ENCODE results near the gene ANK2.

ANK2 gene

GRCh38 chr4:113407409-113407808, 358.0 kb downstream of the ANK2 start:
- H3K27ac ChIP-seq = no peak overlapping the region
- H3K36me3 ChIP-seq = no peaks in the 10 kb centered on the region
- TF ChIP-seq CTCF (IDR thresholded peaks at IDR 0.05) = no peak
- no peak overlapping the region for H3K4me3 ChIP-seq (ENCODE audit: low read depth in 1 of 2, low read length in 1 of 2)
- no peaks in the 10 kb centered on the region for H3K9me3 ChIP-seq
- H3K4me1 ChIP-seq (ENCODE audit: control insufficient read depth in 1 of 2, insufficient read depth in 1 of 2, low read depth in 1 of 2, low read length in 1 of 2) = no peaks in the 10 kb centered on the region
- H3K27me3 ChIP-seq = no peaks in the 10 kb centered on the region

GRCh38 chr4:113409181-113409580, 359.7 kb downstream of the ANK2 start:
- Histone ChIP-seq H3K27me3 (no peaks in the 10 kb centered on the region), H3K4me3 (ENCODE audit: low read depth in 1 of 2, low read length in 1 of 2) (no peak overlapping the region), H3K36me3 (no peaks in the 10 kb centered on the region), H3K27ac (no peak overlapping the region), H3K9me3 (no peaks in the 10 kb centered on the region), H3K4me1 (ENCODE audit: control insufficient read depth in 1 of 2, insufficient read depth in 1 of 2, low read depth in 1 of 2, low read length in 1 of 2) (no peaks in the 10 kb centered on the region)
- no peak for TF ChIP-seq CTCF (IDR thresholded peaks at IDR 0.05)

- no peaks in the 10 kb centered on the region for H3K9me3 ChIP-seq
- H3K27me3 ChIP-seq = no peaks in the 10 kb centered on the region
- no peak overlapping the region for H3K4me3 ChIP-seq (ENCODE audit: low read depth in 1 of 2, low read length in 1 of 2)
- H3K27ac ChIP-seq = no peak overlapping the region
- H3K4me1 ChIP-seq (ENCODE audit: control insufficient read depth in 1 of 2, insufficient read depth in 1 of 2, low read depth in 1 of 2, low read length in 1 of 2) = no peaks in the 10 kb centered on the region
- no peaks in the 10 kb centered on the region for H3K36me3 ChIP-seq
- no peak for TF ChIP-seq CTCF (IDR thresholded peaks at IDR 0.05)
Observed at GRCh38 chr4:113410686-113411085, 361.2 kb downstream of the ANK2 start.

DNA sequence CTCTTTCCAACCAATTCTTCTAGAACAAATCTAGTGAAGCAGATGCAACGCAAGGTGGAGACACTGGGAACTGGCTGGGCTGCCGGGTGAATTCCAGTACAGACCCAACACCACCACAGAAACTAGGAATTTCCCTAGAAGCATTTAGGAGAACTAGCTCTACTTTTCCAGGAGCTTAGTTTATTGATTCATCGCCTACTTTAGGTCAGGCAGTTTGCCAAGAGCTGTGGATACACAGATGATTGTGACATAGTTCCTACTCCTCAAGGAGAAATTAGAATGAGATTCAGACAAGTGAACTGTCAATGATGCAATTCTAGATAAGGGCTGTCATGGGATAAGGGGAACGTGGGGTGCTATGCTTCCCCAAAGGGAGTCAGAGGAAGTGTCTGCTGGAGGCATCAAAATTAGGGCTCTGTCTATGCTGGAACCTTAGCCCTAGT, 362.1 kb downstream of the ANK2 start:
- no peak for TF ChIP-seq CTCF (IDR thresholded peaks at IDR 0.05)
- Histone ChIP-seq H3K27ac (no peak overlapping the region), H3K9me3 (no peaks in the 10 kb centered on the region), H3K4me1 (ENCODE audit: control insufficient read depth in 1 of 2, insufficient read depth in 1 of 2, low read depth in 1 of 2, low read length in 1 of 2) (no peaks in the 10 kb centered on the region), H3K27me3 (no peaks in the 10 kb centered on the region), H3K4me3 (ENCODE audit: low read depth in 1 of 2, low read length in 1 of 2) (no peak overlapping the region), H3K36me3 (no peaks in the 10 kb centered on the region)

DNA sequence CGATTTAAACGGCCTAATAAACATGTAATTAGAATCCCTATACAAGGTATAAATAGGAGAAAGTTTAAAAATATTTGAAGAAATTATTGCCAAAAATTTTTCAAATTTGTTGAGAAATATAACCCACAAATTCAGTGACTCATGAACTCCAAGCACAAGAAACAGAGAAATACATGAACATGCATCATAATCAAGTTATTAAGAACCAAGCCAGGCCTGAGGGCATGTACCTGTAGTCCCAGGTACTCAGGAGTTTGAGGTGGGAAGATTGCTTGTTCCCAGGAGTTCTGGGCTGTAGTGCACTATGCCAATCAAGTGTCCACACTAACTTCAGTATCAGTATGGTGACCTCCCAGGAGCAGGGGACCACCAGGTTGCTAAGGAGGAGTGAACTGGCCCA, 370.2 kb downstream of the ANK2 start:
- no peaks in the 10 kb centered on the region for H3K36me3 ChIP-seq
- H3K27ac ChIP-seq = no peak overlapping the region
- H3K9me3 ChIP-seq = no peaks in the 10 kb centered on the region
- no peak for TF ChIP-seq CTCF (IDR thresholded peaks at IDR 0.05)
- H3K4me3 ChIP-seq (ENCODE audit: low read depth in 1 of 2, low read length in 1 of 2) = no peak overlapping the region
- H3K4me1 ChIP-seq (ENCODE audit: control insufficient read depth in 1 of 2, insufficient read depth in 1 of 2, low read depth in 1 of 2, low read length in 1 of 2) = no peaks in the 10 kb centered on the region
- no peaks in the 10 kb centered on the region for H3K27me3 ChIP-seq

- Histone ChIP-seq H3K36me3 (no peaks in the 10 kb centered on the region), H3K4me3 (ENCODE audit: low read depth in 1 of 2, low read length in 1 of 2) (no peak overlapping the region), H3K9me3 (no peaks in the 10 kb centered on the region), H3K4me1 (ENCODE audit: control insufficient read depth in 1 of 2, insufficient read depth in 1 of 2, low read depth in 1 of 2, low read length in 1 of 2) (no peaks in the 10 kb centered on the region), H3K27ac (no peak overlapping the region), H3K27me3 (no peaks in the 10 kb centered on the region)
- TF ChIP-seq CTCF (IDR thresholded peaks at IDR 0.05) = no peak
Observed at GRCh38 chr4:113420938-113421337, 371.5 kb downstream of the ANK2 start.
